Epidermal melanocyte (primary cell): ENCODE data around the gene EIF2S1.
"Not testable (repeated sequence)": the region's sequence is repeated elsewhere in the genome, so short reads cannot be mapped to it uniquely, and the experiment has no call there.

Experiments
- DNase-seq: peaks from one replicate; pipeline ENCODE4 v3.0.0; 2011; ENCODE audit warnings: low spot score; ENCODE audit not compliant: insufficient read length

The EIF2S1 gene

DNA sequence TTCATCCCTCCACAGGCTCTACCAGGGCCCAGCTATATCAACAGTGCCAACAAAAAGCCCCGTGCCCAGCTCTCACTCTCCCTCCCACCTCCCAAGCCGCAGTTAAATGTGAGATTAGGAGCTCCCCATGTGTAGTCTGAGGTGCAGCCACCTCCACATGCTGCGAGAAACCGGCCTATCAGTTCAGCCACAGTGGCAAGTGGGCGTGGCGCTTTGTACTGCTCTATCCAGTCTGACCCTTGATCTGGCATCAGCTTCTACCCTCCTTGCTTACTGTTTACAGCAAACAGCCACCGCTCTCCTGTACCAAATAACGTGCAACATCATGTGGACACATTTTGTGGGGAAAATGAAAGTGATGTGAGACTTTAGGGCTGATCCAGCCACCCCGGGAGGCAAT, 50.2 kb downstream of the EIF2S1 start:
- no peak for DNase-seq

DNA sequence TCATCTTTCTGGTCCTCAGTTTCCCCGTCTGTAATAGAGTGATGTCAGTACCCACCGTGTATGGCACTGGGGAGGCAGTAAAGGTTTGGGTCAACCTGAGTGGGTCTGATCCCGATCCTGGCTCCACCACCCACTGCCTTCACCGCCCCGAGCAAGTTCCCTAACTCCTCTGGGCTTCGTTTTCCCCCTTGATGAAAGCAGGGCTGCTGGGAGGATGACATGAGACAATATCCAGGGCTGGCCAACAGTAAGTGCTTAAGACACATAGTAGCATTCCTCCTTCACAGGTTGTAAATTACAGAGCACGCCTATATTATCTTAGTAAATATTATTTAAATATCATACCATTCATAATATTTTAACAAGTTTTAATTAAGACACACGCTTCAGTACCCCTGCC, 51.2 kb downstream of the EIF2S1 start:
- no peak for DNase-seq

DNA sequence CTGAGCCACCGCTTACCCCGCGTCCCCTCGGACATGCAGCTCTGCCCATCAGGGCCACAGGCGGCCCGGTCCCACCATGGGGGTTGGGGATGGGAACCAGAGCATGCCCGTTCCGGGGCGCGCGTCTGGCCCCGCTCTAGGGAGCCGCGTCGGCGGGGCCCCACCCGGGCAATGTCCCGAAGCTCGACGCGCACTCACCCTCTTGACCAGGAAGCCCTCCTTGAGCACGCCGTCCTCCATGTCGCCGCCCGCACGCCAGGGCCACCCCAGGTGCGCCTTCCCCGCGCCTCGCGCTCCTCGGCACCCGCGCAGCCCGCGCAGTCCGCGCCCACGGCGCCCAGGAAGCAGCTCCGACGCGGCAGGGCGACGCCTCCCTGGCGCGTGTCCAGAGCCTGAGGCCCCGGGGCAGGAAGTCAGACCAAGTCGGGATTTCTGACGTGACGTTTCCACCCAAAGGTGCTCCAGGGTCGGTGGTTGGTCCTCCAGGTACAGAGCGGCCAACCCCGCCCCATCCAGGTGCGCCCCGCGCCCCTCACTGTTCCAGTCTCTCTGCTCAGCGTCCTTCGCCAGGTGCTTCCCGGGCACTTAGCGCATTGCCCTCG, 51.8 kb downstream of the EIF2S1 start, which contains the start of gene PLEK2:
TSS of gene PLEK2 (minus strand) at position 346 of the 602 bp plus-strand sequence. CDS start at position 240, 106 bp downstream.
- no peak for DNase-seq

DNA sequence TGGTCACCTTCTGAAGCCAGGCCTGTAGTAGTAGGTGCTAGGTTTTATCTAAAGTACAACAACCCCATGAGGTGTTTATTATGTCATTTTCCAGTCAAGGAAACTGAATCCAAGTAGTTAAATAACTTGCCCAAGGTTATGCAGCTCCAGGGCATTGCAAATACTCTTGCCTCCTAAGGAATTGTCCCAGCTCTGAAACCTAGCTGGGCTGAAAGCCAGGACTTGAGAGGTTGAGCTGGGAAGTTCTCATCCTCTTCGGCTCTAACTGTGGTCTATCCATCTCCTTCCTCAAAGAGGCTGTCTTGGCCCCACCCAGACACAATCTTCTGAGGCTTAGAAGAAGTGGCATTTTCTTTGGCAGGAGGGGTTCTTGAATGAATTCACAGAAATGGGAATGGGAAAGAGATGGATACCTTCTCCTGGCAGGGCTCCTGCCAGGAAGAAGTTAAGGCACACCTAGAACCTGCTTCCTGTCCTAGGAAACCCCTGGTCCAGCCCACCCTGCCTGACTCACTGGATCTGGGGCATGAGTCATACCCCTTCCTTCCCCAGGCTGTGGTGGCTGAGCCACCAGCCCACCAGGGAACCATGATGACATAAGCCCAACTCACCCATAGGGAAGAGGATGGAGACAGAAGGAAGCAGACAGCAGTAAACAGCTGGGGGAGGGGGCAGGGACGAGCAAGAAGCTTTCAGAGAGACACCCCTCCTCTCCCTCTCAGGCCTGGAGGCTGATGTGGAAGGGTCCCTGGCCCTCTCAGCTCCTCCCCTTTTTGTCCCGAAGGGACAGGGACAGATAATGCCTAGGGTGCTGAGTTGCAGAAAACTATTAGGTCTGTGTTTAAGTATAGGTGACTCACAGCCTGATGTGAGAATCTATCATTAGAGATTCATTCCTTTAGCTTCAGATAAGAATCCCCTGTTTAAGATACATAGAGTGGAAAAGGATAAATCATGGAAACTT, 54.0 kb downstream of the EIF2S1 start:
- no peak for DNase-seq

DNA sequence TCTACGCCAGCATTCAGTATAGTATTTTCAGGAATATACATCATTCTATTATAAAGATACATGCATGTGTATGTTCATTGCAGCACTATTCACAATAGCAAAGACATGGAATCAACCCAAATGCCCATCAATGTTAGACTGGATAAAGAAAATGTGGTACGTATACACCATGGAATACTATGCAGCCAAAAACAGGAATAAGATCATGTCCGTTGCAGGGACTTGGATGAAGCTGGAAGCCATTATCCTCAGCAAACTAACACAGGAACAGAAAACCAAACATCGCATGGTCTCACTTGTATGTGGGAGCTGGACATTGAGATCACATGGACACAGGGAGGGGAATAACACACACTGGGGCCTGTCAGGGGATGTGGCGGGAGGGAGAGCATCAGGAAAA, 55.5 kb downstream of the EIF2S1 start:
- DNase-seq: not testable (repeated sequence)

DNA sequence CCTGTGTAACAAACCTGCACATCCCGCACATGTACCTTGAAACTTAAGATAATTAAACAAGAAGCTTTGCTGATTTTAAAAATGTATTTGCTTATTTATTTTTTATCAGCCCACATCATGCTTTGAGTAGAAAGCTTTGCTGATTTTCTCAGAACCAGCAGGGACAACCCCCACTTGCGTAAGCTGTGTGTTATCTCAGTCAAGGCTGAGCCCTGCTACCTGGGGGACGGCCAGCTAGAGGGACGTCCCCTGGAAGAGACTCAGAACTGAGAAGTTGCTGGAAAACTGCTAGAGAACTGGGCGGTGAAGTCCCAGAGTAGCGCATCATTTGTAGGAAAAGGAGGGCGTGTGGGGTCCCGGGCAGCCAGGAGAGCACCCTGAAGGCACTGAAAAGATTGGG, 56.0 kb downstream of the EIF2S1 start:
- no peak for DNase-seq

DNA sequence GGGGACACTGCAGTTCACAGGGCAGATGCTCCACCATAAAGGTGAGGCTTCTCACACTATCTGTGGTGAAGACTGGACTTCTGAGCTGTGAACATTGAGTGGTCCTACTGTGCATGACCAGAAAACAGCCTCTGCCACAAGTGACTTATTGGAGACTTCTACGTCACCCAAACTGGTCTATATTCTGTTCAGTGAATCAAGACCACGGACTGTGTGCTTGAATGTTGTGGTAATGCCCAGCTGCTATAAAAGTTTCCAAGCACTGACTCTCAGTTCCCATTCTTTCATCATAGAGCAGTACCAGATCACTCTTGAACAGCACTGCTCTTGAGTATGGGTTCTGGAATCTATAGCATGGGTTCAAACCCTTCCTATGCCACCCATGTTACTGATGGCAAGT, 56.7 kb downstream of the EIF2S1 start:
- DNase-seq: no peak

DNA sequence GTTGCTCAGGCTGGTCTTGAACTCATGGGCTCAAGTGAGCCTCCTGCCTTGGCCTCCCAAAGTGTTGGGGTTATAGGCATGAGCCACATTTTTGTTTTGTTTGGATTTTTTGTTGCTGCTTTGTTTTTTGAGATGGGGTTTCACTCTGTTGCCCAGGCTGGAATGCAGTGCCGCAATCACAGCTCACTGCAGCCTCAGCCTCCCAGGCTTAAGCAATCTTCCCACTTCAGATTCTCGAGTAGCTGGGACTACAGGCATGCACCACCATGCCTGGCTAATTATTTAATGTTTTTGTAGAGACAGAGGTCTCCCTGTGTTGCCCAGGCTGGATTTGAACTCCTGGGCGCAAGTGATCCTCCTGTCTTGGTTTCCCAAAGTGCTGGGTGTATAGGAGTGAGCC, 57.5 kb downstream of the EIF2S1 start:
- no peak for DNase-seq

DNA sequence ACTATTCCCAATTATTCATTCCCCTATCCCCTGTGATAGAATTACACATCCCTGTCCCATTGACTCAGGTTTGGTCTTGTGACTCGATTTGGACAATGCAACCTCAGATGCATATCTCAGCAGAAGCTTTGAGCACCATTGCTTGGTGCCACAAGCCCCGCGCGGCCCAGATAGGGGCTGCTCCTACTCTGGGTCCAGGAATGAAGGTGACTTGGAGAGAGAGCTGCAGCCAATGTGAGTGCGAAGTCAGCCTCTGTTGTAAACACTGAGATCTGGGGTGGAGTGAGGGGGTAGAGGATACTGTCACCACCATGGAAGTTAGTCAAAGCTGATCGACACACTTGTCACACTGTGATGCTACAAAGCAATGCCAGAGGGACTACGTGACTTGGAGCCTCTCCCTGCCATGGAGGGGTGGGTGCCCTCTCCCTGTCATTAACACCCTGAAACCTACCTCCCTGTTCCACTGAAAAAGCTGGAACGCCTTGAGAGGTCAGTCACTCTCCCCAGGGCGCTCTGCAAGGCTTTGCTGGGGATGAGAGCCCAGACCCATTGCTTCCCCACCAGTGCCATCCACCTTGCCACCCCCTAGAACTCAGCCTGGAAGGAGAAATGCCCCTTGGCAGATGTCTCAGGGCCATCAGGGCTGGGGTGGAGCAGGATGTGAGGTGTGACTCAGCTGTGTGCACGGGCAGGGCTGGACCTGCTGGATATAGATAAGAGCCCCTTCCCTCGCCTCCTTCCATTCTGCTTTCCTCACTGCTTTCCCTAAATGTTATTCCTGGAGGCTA, 58.5 kb downstream of the EIF2S1 start:
- DNase-seq: no peak

DNA sequence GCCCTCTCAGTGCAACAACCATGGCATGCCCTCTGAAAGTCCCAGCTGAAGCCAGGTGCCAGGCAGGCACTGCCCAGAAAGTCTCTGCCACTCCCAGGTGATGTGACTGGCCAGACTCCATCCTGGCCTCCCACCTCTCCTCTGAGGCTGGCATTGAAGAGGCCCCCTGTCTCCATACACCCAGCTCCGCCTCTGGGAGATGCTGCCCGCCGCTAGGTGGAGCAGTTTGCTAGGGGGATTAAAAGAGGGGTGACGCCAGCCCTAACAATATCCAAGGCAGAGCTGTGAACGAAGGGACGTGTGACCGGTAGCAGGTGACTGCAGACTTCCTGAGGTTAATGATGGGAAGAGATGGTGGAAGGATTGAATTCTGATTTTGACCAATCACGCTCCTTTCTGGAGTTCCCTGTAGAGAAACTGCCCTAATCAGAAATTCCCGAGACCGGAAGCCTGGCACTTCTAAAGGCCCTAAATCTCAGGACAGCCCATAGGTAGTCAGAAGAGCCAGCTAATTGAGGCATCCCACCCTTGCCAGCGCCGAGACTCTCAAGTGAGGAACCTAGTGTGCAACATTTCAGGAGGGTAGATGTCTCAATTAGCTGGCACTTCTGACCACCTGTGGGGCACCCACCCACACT, 60.1 kb downstream of the EIF2S1 start:
- no peak for DNase-seq

DNA sequence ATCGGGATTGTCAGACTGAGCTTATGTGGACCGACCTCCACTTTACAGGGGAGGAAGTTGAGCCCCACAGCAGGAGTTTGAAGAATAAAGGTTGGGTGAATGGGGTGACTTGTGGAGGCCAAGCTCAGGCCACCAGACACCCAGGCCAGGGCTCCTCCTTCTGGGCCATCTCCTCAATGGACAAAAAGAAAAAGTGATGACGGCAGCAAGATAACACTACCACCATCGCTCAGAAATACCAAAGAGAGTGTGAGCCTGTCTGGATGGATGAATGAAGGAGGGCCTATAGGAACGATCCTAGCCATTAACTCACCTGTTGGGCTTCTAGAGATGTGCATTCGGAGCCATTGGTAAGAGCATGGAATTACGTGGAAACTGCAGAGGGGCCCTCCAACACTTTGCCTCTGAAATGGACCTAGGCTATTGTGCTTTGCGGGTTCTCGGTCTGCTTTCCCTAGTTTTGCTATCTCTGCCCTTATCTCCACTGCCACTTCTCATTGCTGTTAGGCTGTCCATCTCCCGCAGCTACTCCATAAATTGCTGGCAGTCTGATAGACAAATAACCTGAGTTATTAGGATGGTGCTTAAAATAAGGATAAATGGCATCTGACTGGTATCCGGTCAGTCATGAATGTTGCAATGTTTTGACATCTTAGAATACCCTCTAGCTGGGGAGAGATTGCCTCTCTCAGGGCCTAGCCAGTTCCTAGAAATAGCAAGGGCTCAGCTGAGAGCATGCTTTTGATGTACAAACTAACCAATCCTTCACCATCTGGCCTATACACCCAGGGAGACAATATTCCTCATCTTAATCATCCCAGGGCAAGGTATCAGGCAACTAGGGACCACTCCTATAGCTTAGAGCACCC, 61.5 kb downstream of the EIF2S1 start:
- no peak for DNase-seq

DNA sequence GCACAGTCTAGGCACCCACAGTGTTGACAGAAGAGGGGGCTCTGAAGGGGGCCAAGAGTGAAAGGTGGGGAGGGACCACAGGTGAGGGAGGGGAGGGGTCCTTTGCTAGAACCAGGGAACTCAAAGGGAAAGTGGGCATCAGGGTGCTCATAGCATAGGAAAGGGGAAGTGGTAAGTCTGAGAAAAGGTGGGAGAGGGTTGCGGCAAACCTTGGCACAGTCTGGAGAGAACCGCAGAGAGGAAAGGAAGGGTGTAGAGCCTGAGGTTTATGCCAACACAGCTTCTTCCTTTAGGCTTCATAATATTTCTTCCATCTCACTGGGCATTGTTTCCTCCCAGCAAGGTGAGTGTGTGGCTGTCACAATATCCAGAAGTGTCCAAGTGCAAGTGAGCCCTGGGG, 63.3 kb downstream of the EIF2S1 start:
- no peak for DNase-seq

DNA sequence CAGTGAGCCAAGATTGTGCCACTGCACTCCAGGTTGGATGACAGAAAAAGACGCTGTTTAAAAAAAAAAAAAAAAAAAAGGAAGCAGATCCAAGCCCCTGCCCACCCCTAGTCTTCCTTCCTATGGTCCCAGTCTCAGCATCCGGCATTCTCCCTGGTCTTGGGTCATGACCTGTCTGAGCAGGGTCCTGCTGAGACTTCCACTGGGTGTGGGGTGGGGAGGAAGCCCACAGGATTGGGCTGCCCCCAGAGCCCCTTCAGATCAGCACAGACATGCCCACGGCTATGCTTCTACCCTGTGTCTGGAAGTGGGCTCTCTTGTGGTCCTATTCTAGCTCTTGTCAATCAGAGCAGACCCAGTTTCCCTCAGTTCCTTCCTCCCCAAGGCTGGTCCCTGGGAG, 64.4 kb downstream of the EIF2S1 start:
- DNase-seq: no peak

DNA sequence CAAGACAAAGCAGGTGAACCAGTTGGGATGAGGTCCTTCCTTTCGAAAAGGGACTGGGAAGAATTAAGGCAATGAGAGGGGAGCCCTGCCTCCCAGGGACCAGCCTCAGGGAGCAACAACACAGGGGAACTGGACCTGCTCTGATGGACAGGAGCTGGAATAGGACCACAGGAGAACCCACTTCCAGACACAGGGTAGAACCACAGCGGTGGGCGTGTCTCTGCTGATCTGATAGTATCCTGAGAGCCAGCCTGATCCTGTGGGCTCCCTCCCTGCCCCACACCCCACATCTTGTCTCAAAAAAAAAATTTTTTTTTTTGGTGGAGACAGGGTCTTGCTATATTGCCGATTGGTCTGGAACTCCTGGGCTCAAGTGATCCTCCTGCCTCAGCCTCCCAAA, 65.5 kb downstream of the EIF2S1 start:
- no peak for DNase-seq

DNA sequence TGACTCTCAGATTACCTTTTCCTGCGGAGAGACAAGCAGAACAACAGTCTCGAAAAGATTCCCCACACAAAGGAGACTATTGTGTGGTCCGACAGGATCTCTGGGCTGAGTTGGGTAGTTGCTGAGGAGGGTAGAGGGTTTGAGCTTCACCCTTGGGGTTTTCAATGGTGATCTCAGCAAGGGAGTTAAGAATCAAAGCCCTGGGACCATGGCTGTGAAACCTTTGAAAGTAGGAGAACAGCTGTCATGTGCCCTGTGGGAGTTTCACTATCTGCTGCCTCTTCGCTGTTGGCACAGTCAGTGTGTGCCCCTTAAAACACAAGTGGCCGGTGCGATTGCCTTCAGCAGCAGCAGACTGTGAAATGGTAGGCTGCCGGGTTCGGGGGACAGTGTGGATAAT, 66.0 kb downstream of the EIF2S1 start:
- peak; percentile 55 for DNase-seq

DNA sequence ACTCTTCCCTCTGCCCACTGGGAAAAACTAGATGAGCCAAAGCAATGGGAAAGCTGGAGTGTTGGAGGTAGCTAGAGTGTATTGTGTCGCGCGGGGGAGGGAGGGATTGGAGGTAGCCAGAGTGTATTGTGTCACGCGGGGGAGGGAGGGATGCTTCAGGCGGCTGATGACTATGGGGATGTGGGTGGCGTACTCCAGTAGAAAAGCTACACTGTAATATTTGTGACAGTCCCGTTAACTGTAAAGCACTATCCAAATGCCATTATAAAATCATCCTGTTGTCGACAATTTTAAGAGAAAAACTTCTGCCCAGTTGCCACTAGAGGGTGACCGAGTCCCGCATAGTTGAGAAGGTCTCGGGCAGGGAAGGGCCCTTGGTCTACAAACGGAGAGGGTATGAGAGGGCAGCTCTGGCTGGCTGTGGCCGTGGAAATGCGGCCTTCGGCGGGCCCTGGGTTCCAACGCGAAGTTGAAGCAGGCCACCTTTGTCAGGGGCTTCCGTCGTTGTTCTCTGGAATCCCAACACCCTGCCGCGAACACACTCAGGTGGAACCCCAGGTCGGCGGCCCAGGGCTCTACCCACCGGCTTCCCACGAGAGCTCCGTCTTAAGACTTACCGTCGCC, 67.0 kb downstream of the EIF2S1 start:
- DNase-seq: peak; percentile 83

DNA sequence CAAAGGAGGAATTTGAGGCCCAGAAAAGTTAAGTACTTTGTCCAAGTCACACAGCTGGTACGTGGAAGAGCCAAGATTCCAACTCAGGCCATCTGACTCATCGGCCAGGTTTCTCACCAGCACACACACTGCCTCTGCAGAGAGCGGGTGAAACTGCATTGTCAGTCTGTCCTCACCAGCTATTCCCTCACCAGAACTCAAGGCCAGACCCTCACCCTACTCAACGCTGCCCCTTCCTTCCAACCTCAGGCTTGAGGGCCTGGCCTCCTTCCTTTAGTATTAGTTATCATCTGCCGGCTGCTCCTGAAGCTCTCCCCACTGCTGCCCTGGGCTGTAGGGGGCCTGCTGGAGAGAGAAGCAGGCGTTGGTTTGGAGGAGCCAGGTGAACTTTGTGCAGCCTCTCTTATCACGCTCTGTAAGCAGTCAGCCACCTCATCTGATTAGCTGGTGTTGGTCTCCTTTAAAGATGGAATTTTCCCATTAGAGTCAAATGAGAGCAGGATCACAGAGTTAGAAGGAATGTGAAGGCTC, 68.4 kb downstream of the EIF2S1 start:
- DNase-seq: no peak

DNA sequence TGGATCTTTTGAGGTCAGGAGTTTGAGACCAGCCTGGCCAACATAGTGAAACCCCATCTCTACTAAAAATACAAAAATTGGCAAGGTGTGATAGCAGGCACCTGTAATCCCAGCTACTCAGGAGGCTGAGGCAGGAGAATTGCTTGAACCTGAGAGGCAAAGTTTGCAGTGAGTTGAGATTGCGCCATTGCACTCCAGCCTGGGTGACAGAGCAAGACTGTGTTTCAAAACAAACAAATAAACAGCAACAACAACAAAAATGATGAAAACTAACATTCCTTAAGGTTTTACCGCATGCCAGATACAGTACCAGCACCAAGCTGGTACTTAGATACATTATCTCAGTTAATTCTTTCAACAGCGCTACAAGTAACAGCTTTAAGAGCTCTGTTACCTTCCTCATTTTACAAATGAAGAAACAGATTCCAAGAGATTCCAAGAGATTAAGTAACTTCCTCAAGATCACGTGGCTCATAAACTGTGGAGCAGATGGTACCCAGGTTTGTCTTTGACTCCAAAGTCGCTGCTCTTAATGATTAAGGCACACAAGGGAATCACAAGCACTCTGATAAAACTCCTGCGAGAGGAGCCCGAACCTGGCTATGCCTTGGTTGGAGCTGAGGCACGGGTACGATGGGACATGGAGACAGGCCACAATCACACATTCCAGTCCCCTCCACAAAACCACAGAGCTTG, 69.5 kb downstream of the EIF2S1 start:
- DNase-seq: no peak

DNA sequence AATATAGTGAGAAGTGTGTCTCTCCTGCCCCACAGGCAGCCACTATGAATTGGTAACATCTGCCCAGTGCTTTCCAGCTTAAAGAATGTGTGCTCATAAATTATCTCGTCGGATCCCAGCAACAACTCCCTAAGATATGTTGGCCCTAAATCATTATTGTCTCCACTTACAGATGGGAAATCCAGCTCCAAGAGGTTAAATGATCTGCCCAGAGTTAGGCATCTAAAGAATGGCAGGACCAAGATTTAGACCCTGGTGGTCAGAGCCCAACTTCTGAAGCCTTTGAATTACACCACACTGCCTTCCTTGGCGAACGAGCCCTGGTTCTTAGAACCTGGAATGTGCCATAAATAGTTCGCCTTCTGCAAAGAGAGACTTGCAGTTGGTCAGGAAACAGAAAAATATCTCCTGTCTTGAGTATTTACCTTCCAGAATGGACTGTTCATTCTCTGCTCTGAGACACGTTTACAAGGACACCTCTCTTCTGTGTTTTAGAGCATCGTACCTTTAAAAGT, 72.0 kb downstream of the EIF2S1 start:
- DNase-seq: peak; percentile 29
